ENCODE results near the gene AMZ2. TPM values are rescaled to one million over a fixed set of nuclear protein-coding genes. Genes with fewer than 3 reads are reported as not detected.

AMZ2 gene
- total and polyA plus RNA-seq, 2 of the 8 experiments (the other 6 are each of a cell fraction or from before 2014, with no cell fraction given), result 49.5 to 71.0 TPM

DNA sequence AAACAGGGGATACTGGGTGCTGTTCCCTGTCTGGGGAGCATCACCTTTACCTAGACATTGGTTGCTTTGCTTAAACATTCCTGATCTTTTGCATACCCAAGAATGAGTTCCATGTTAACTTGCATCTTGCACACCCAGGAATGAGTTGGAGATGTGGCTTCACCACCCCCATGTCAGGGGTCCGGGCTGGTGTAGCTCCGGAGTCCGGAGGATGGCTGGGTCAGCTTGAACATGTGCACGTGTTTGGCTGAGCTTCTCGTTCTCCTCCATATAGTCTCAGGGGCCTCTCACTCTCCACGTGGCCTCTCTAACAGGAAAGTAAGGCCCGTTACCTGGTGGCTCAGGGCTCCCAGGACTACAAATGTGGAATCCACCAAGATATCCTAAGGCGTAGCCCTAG lies 18.2 kb upstream of the AMZ2 start (continued):
- no peak for TF ChIP-seq CHD7 (IDR thresholded peaks at IDR 0.05; ENCODE audit: insufficient replicate concordance, low read length)
- no peak for TF ChIP-seq CHD2 (IDR thresholded peaks at IDR 0.05; ENCODE audit: low read length)
- no peak for TF ChIP-seq ZNF274 (IDR thresholded peaks at IDR 0.05; ENCODE audit: borderline replicate concordance, extremely low read depth, low read length)
- TF ChIP-seq YY1 (IDR thresholded peaks at IDR 0.05; ENCODE audit: low read depth, low read length), result no peak
- no peak for TF ChIP-seq CHD1 (IDR thresholded peaks at IDR 0.05; ENCODE audit: low read depth, low read length)
- TF ChIP-seq SAP30 (IDR thresholded peaks at IDR 0.05; ENCODE audit: insufficient read depth, insufficient replicate concordance, low read length), result no peak
- TF ChIP-seq POLR2AphosphoS5 (IDR thresholded peaks at IDR 0.05; ENCODE audit: low read depth, low read length), result no peak
- no peak for TF ChIP-seq EGR1 (IDR thresholded peaks at IDR 0.05; ENCODE audit: borderline replicate concordance, low read depth, low read length)
- TF ChIP-seq PHF8 (conservative IDR thresholded peaks at IDR 0.05; ENCODE audit: low read depth, low read length), result no peak

Data from H1 (cell line).